KOPT-K1 (cell line): ENCODE measurements around the gene ADSS1.
"Not testable (repeated sequence)": the region's sequence is repeated elsewhere in the genome, so short reads cannot be mapped to it uniquely, and the experiment has no call there.

Experiments used
- H3K27ac ChIP-seq: fragments of 200-600 bp; sonication (generic); 2 replicates; pipeline ENCODE4 v1.5.1; 2016; ENCODE audit warnings: antibody characterized with exemption, mild to moderate bottlenecking, low read depth, low read length; ENCODE audit not compliant: poor library complexity, severe bottlenecking
- H3K36me3 ChIP-seq: fragments of 200-600 bp; sonication (generic); 2 replicates; pipeline ENCODE4 v1.5.1; 2017; ENCODE audit warnings: antibody characterized with exemption, mild to moderate bottlenecking, low read length, moderate library complexity; ENCODE audit not compliant: insufficient read depth
- H3K9me3 ChIP-seq: fragments of 200-600 bp; sonication (generic); 2 replicates; pipeline ENCODE4 v1.5.1; 2017; ENCODE audit warnings: antibody characterized with exemption, low read length, mild to moderate bottlenecking; ENCODE audit not compliant: insufficient read depth, poor library complexity, severe bottlenecking

ADSS1 gene

DNA sequence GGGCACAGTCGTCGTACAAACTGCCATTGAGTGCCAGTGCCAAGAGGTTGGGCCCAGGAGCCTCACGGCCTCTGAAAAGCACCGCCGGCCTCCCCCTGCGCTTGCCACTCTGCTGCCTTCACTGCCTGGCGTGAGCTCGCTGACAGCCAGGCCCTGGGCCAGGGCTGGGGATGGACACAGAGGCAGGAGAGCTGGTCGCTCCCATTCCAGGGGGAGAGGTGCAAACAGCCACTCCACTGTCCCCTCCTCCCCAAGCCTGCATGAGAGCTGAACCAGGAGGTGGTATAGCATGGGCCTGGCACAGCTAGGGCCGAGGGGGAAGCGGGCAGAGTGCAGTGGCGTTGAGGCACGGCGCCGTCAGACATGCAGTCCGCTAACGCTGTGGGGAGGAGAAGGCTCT is 4.6 kb downstream of the ADSS1 start:
- Histone ChIP-seq H3K9me3 (no peaks in the 10 kb centered on the region), H3K27ac (no peak overlapping the region), H3K36me3 (no peaks in the 10 kb centered on the region)

DNA sequence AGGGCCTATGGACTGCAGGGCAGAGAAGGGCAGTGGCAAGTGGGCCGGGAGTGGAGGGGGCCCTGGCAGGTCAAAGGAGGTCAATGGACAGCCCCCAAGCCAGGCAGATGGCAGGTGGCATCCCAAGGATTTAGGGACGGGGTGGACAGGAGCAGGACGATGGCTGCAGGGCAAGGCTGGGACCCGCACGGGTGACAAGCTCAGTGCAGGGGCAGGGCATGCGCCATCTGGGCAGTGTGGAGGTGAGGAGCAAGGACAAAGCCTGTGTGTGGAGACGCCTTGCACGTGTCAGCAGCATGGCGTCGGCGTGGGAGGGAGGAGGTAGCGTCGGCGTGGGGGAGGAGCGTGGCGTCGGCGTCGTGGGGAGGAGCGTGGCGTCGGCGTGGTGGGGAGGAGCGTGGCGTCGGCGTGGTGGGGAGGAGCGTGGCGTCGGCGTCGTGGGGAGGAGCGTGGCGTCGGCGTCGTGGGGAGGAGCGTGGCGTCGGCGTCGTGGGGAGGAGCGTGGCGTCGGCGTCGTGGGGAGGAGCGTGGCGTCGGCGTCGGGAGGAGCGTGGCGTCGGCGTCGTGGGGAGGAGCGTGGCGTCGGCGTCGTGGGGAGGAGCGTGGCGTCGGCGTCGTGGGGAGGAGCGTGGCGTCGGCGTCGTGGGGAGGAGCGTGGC is 5.3 kb downstream of the ADSS1 start:
- not testable (repeated sequence) for H3K9me3 ChIP-seq, H3K36me3 ChIP-seq, H3K27ac ChIP-seq

DNA sequence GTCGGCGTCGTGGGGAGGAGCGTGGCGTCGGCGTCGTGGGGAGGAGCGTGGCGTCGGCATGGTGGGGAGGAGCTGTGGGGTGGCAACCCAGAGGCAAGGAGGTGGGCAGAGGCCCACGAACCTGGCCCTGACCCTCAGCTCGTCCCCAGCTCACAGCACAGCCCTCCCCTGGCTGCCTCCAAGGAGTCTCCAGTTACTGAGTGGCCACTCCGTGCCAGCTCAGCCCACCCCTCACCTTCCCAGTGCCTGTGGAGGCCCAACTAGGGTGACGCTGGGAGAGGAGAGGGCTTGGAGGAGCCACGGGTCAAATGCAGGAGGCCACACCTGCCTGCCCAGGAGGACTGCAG is 5.8 kb downstream of the ADSS1 start:
- H3K36me3 ChIP-seq, result no peaks in the 10 kb centered on the region
- H3K27ac ChIP-seq, result no peak overlapping the region
- no peaks in the 10 kb centered on the region for H3K9me3 ChIP-seq

DNA sequence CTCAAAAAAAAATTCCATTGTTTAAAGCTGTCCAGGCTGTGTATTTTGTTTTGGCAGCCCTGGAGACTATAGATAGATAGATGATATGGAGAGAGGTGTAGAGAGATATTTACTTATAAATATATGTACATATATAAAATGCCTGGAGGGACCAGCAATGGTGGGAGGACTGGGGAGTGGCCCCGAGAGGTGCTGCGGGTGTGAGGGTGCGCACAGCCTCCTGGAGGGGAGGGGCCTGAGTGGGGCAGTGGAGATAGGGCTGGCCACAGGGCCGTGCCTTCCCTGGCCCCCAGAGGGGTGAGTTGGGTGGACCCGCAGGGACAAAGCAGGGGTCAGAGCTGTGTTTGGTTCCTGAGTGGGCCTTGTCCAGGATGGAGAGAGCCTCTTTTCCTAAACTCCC is 6.5 kb downstream of the ADSS1 start:
- no peak overlapping the region for H3K27ac ChIP-seq
- no peaks in the 10 kb centered on the region for H3K9me3 ChIP-seq
- H3K36me3 ChIP-seq, result no peaks in the 10 kb centered on the region

DNA sequence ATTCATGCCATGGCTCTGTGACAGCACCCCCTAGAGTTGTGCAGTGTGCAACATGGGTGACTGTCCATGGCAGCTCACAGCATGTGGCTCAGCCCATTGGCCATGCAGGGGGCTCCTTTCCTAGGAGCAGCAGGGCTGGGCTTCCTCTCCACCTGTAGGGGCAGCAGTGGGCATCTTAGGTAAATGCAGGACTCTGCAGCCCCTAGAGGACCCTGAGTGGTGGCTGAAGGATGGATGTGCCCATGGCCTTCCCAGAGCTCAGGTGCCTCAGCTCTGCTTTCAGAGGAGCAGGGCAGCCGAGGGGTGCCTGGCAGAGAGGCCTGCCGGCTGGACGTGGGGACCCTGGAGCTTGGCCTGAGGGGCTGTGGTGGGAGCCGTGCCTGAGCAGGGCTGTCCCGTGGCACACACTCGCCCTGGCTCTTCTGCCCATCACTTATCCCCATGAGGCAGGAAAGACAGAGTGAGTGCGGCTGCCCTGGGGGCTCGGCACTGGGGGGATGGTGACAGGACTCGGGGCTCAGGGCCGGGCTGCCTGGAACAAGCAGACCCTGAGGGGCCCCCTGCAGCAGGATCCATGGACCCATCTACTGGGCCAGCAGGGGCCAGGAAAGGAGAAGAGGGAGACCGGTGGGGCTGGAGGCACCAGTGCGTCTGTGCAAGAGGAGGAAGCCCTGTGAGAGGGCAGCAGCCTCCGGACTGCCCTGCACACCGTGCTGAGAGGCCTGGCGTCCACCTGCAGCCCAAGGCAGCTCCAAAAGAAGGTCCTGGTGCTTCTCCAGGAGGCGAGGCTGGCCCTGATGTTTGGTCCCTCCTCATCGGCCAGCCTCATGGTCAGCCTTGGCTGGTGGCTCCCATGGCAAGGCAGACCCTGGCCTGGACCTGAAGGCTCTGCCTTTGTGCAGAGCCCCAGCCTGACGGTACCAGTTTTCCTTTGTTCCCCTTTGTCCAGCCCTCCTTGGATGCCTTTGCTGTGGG is 7.6 kb downstream of the ADSS1 start:
- Histone ChIP-seq H3K9me3 (no peaks in the 10 kb centered on the region), H3K36me3 (no peaks in the 10 kb centered on the region), H3K27ac (no peak overlapping the region)

DNA sequence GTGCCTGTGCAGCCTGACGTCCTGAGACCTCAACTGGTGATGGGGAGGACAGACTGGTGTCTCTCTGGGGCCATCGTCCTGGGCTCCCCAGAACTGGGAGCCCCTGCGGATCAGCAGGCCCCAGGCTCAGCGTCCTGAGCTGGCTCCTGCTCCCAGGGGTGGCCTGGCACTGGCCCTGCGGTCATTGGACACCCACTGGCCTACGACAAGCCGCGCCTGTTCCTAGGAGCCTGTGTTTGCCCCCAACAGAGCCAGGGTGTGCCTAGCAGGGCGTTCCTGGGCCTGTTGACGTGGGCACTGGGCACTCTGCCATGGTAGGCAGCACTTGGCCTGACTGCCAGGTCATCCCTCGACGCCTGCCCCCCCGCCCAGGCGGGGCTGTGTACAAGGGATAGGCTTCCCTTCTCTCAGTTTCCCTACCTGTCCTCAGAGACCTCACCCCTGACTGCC is 8.4 kb downstream of the ADSS1 start:
- Histone ChIP-seq H3K27ac (no peak overlapping the region), H3K9me3 (no peaks in the 10 kb centered on the region), H3K36me3 (no peaks in the 10 kb centered on the region)

DNA sequence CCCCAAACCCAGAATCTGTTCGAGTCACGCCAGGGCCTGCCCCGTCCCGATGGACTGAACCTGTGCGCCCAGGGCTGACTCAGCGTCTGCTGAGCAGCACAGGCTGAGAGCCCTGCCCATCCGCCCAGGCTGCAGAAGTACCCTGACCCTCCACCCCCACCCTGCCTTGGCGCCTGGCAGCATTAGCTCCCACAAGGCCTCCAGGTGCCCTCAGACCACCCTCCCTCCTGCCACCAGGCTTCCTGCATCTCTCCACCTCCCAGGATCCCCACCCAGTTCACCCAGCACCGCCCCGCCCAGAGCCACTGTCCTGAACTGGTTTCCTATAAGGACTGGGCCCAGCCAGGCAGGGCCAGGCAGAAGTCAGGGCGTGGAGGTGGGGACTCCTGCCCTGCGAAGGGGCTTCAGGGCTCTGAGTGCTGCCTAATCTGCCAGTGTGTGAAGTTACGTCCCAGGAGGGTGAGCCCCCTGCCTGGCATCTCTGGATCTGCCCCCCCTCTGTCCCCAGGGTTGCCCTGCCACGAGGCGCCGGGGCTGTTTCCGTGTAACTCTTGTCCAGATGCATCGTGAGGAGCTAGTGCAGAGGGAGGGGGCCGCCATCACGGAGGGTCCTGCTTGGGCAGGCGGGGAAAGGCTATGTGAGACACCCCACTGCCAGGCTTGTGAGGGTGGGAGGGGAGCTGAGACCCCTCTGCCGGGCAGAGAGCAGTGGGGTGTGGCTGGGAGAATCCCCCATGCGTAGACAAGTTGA is 9.1 kb downstream of the ADSS1 start:
- Histone ChIP-seq H3K36me3 (no peaks in the 10 kb centered on the region), H3K9me3 (no peaks in the 10 kb centered on the region), H3K27ac (no peak overlapping the region)

DNA sequence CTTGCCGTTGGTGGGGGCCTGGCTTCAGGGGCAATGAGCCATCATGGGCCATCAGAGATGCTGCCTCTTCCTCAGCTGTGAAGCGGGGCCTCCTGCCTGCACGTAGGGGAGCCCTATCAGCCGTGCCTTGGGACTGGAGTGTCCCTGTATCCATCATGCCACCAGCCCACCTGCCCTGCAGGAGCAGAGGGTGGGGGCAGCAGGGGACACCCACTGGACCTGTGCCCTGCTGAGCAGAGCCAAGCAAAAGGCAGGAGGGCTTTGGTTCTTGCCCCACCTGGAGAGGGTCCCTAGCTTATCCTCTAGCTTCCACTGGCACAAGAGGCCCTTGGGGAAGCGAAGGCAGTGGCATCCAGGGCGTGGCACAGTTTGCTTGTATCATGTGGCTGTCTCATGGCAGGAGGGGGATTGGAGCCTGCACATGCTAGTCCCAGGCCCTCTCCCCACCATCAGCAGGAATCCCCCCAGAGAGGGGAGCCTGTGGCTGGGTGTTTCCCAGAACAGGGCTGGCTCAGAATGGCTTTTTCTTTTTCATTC is 10.1 kb downstream of the ADSS1 start:
- Histone ChIP-seq H3K36me3 (no peaks in the 10 kb centered on the region), H3K27ac (no peak overlapping the region)

DNA sequence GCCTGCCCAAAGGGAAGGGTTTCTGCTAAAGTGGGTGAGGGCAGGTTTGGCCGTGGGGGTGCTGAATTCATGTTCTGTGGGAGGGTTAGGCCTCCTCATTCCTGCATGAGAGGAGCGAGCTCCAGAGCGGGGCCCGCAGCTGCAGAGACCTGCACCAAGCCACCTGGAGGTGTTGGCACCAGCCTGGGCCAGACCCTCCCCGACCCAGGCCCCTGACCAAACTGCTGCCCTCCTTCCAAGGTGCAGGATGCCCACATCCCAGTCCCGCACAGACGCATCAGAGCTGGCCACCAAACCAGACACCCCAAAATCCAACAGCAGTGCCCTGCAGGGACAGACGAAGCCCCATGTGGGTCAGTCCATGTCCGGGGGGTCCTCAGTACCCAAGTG is 10.6 kb downstream of the ADSS1 start:
- Histone ChIP-seq H3K27ac (no peak overlapping the region), H3K36me3 (no peaks in the 10 kb centered on the region), H3K9me3 (no peaks in the 10 kb centered on the region)

More for the DNA sequence above, 10.1 kb downstream of the ADSS1 start:
- no peaks in the 10 kb centered on the region for H3K9me3 ChIP-seq

DNA sequence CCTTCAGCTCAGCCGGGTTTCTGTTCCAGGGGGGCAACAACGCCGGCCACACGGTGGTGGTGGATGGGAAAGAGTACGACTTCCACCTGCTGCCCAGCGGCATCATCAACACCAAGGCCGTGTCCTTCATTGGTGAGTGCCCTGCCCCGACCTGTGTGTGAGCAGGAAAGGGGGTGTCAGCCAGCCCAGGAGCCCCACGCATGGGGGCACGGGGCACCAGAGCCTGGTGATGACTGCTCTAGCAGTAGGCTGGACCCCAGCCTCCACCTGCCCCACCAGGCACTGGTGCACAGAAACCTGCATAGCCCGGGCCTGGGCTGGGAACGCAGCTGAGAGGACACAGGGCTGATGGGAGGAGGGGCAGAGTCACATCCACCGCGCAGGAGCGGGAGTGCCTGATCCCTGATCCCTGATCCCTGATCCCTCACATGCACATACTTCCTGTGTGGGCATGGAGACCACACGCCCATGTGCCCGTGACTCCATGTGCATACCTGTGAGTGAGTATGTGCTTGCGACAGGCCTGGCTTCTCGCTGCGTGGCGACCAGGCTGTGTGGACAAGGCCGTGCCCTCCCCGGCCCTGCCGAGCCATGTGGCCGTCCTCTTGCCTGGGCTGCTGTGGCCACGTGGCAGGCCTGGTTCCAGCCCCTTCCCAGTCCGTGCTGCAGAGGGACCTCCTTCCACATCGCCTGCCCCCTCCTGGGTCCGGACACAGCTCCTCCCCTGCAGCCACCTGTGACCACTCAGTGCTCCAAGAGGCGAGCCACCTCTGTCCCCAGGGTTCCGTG is 11.2 kb downstream of the ADSS1 start:
- Histone ChIP-seq H3K36me3 (no peaks in the 10 kb centered on the region), H3K9me3 (no peaks in the 10 kb centered on the region), H3K27ac (no peak overlapping the region)

DNA sequence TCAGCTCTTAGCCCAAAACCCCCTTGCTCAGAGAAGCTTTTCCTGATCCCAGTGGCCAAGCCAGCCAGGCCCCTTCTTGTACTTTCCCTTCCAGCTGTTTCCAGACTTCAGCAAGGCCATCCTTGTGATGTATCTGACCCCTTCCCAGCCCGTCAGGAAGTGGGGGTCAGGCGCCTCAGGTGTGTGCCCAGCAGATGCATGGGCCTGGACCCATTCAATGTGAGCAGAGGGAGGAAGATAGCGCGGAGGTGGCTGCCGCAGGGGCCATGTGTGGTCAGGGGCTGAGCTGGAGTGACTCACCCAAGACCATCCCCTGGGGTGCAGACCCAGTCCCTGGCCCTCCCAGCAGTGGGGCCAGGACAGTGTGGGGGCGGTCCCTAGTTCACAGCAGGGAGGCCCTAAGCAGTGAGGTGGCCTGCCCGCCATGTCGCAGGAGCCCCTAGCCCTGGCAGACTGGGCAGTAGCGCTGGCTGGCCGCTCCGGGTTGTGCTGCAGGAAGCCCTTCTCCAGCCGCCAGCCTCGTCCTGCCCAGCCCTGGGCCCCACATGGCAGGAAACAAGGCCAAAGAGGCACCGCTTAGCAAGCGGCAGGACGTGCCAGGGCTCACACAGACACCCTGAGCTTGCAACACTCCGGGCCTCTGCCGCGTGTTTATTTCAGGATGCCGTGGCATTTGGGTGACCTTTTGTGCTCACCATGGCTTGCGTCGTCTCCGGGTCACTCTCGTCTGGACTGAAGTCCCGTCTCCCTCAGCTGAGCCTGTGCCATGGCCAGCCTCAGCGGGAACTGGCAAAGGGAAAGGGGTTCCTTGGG is 12.0 kb downstream of the ADSS1 start:
- Histone ChIP-seq H3K9me3 (no peaks in the 10 kb centered on the region), H3K27ac (no peak overlapping the region), H3K36me3 (no peaks in the 10 kb centered on the region)

DNA sequence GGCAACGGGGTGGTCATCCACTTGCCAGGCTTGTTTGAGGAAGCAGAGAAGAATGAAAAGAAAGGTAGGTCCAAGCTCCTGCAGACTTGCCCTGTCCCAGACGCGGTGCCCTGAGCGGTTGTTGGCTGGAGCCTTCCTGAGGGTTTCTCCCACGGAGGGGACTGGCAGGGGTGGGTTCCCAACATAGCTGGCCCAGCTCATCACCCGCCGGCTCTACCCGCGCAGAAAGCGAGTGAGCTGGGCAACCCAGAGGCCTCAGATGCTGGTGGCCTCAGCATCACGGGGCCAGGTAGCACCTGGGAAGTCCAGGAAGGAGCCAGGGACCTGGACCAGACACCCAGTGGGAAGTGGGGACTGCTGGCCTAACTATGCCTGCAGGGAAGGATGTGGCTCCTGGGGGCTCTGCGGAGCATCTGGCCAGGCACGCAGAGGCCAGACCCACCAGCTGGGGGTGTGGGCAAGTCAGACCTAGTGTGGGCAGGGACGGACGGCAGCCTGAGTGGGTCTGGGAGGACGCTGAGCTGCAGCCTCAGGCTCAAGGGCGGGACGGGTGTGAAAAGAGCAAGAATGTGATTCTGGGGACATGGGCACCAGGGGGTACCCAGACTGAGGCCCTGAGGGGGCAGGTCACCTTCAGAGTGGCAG is 14.5 kb downstream of the ADSS1 start:
- Histone ChIP-seq H3K36me3 (no peaks in the 10 kb centered on the region), H3K27ac (no peak overlapping the region), H3K9me3 (no peaks in the 10 kb centered on the region)

DNA sequence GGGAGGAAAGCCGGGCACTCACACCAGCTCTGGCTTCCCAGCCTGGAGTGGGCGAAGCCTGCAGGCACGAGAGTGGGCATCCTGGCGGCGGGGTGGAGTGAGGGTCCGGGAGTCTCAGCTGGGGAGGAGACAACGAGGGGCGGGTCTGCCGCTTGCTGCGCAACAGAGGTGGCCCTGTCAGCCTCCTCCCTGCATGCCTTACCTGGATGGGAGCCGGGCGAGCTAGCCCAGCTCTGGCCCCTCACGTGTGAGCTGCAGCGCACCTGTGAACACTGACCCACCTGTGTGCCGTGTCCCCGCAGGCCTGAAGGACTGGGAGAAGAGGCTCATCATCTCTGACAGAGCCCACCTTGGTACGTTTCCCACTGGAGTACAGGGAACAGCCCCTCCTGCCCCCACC is 15.0 kb downstream of the ADSS1 start:
- Histone ChIP-seq H3K36me3 (no peaks in the 10 kb centered on the region), H3K9me3 (no peaks in the 10 kb centered on the region), H3K27ac (no peak overlapping the region)
